Ovary (tissue), 9 donors: ENCODE results near the gene LHCGR. TPM values are rescaled to one million over a fixed set of nuclear protein-coding genes. Genes with fewer than 3 reads are reported as not detected.
"Not testable (repeated sequence)": the region's sequence is repeated elsewhere in the genome, so short reads cannot be mapped to it uniquely, and the experiment has no call there.

ENCODE experiments used
- DNase-seq, 5 donors: peaks; one replicate each; pipeline ENCODE4 v3.0.0-alpha.2; 2019 to 2020
- H3K27ac ChIP-seq, 2 donors: fragments of 200-600 bp; one replicate each; pipeline versions ENCODE4 v1.5.1 to v1.8.0; 2019 to 2022
- H3K27me3 ChIP-seq: fragments of 200-600 bp; one replicate; pipeline ENCODE4 v1.8.0; 2022
- H3K36me3 ChIP-seq: fragments of 200-600 bp; sonication (generic); one replicate; pipeline ENCODE4 v1.5.1; 2019
- H3K4me1 ChIP-seq: one replicate; pipeline ENCODE4 v1.8.1; 2013; ENCODE audit warnings: mild to moderate bottlenecking, moderate library complexity; ENCODE audit not compliant: insufficient read depth
- H3K4me3 ChIP-seq: fragments of 200-600 bp; sonication (generic); one replicate; pipeline ENCODE4 v1.5.1; 2017
- H3K9me3 ChIP-seq, 2 donors: fragments of 200-600 bp in 1 of 2; sonication (generic) in 1 of 2; one replicate each; pipeline versions ENCODE4 v1.5.1 to v1.8.1; 2013 to 2019; ENCODE audit warnings: mild to moderate bottlenecking in 1 of 2, moderate library complexity in 1 of 2
- EP300 ChIP-seq: sonication (generic); formaldehyde crosslinking; IDR thresholded peaks from one replicate; pipeline ENCODE4 v1.6.1; 2017; ENCODE audit warnings: antibody characterized with exemption
- POLR2A ChIP-seq: fragments of 450-650 bp; IDR thresholded peaks from one replicate; pipeline ENCODE4 v1.6.1; 2017; ENCODE audit warnings: antibody characterized with exemption, mild to moderate bottlenecking, moderate library complexity
- WGBS, 3 donors: extraction: QIAGEN DNeasy Blood & Tissue Kit in 1 of 3; methylation state at CpG; one replicate each; pipeline versions ENCODE4 v1.1.5 to v1.1.7; 2013 to 2017; 5-methylcytosine and 5-hydroxymethylcytosine counted together
- intact Hi-C, 4 donors: fragments of 100-400 bp; cut with DNase I; formaldehyde crosslinking; loops; one replicate each; pipeline versions ENCODE4 v1.11.0 to v1.15.1; 2022 to 2023
- polyA plus RNA-seq, 2 donors: library from polyadenylated mRNA; stranded (reverse); fragments of 200-250 nt in 1 of 2; fragments of 350-450 nt in 1 of 2; fragmentation: Illumina TruSeq in 1 of 2; extraction: RNeasy Lipid Tissue Mini Kit (QIAGEN cat#74804) in 1 of 2; gene quantifications; one replicate each; pipeline ENCODE4 v1.2.3, GENCODE V29; 2013 to 2014
- total RNA-seq, 7 donors: library from RNA; depleted of rRNA in 2 of 7; stranded (reverse); fragments of >200 nt in 2 of 7; fragmentation: NEBNext Ultra II Directional in 3 of 7; extraction: Animal tissue kit (Norgen Biotek cat#: 25700) in 3 of 7; gene quantifications; one replicate each; pipeline versions ENCODE4 v1.1.0 to v1.2.4, GENCODE V29; 2016 to 2023
- TF ChIP-seq, protein P1 (sequence below), 3 donors: fragments of 450-650 bp in 2 of 3; fragments of 200-600 bp in 1 of 3; IDR thresholded peaks; one replicate each; pipeline versions ENCODE4 v1.5.1 to v1.8.0; 2016 to 2022; ENCODE audit warnings: antibody characterized with exemption in 3 of 3, mild to moderate bottlenecking in 1 of 3
- donor health status: DM: no; HTN: no; CAD: no; lungs with moderate emphysema.
- donor health status: DM: no; HTN: no; CAD: no.
- donor health status: Bipolar disorder and iron deficiency.
- donor health status: DM: yes; HTN: yes; CAD: no.
- donor health status: DM: no; HTN: no; CAD: no.
- donor health status: DM: yes; HTN: yes; CAD: no.

LHCGR gene
- total and polyA plus RNA-seq, 9 donors: 0.35 to 91.2 (median 1.7) TPM

DNA sequence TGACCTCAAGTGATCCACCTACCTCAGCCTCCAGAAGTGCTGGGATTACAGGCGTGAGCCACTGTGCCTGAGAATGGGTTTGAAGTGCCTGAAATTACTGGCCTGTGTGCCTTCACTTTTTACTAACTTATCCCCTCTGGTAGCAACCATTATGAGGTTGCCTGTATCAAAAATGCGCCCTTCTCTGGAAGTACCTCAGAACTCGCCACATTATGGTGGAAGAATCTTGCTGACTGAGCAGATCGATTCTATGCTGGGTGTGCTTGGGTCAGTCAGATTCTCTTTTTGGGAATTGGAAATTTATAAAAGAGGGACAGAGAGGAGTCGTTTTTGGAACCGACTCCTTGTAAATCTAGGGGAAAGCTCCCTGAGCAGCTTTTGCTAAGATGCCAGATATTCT lies 8.2 kb downstream of the LHCGR start:
- no peak for DNase-seq
- H3K4me1 ChIP-seq: peaks cover 6% of the 10 kb centered on the region

DNA sequence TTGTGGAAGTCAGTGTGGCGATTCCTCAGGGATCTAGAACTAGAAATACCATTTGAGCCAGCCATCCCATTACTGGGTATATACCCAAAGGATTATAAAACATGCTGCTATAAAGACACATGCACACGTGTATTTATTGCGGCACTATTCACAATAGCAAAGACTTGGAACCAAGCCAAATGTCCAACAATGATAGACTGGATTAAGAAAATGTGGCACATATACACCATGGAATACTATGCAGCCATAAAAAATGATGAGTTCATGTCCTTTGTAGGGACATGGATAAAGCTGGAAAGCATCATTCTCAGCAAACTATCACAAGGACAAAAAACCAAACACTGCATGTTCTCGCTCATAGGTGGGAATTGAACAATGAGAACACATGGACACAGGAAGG lies 16.3 kb downstream of the LHCGR start:
- H3K9me3 ChIP-seq, H3K4me3 ChIP-seq, intact Hi-C loops, DNase-seq, H3K27ac ChIP-seq, H3K36me3 ChIP-seq, H3K4me1 ChIP-seq, H3K27me3 ChIP-seq: not testable (repeated sequence)
- WGBS, 3 donors: 94 to 99% (median 96%) methylated on average over 4 of the region's 4 CpGs

More for the DNA sequence above, 8.2 kb downstream of the LHCGR start:
- no peak overlapping the region for H3K27ac ChIP-seq
- no peaks in the 10 kb centered on the region for H3K36me3 ChIP-seq
- no peak for TF ChIP-seq EP300
- no peak for TF ChIP-seq POLR2A
- TF ChIP-seq, protein P1, sequence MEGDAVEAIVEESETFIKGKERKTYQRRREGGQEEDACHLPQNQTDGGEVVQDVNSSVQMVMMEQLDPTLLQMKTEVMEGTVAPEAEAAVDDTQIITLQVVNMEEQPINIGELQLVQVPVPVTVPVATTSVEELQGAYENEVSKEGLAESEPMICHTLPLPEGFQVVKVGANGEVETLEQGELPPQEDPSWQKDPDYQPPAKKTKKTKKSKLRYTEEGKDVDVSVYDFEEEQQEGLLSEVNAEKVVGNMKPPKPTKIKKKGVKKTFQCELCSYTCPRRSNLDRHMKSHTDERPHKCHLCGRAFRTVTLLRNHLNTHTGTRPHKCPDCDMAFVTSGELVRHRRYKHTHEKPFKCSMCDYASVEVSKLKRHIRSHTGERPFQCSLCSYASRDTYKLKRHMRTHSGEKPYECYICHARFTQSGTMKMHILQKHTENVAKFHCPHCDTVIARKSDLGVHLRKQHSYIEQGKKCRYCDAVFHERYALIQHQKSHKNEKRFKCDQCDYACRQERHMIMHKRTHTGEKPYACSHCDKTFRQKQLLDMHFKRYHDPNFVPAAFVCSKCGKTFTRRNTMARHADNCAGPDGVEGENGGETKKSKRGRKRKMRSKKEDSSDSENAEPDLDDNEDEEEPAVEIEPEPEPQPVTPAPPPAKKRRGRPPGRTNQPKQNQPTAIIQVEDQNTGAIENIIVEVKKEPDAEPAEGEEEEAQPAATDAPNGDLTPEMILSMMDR (IDR thresholded peaks at IDR 0.05): no peak
- H3K27me3 ChIP-seq: no peaks in the 10 kb centered on the region
- intact Hi-C loops: no loop called here
- 77 to 89% (median 86%) methylated on average over 6 of the region's 6 CpGs for WGBS, 3 donors
- H3K4me3 ChIP-seq: no peak overlapping the region
- H3K9me3 ChIP-seq: no peaks in the 10 kb centered on the region

DNA sequence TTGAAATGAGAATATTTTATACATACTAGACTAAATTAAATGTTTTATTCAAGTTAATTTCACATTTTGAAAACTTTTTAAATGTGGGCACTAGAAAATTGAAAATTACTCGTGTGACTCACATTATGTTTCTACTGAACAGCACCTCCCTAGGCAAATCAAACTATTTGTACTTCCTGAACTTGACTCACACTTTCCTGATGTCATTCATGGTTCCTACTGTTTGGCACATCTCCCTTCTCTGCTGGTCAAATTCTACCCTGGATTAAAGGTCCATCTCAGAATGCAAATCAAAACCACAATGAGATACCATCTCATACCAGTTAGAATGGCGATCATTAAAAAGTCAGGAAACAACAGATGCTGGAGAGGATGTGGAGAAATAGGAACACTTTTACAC lies 16.7 kb downstream of the LHCGR start:
- H3K27ac ChIP-seq: no peak overlapping the region
- H3K4me1 ChIP-seq: peaks cover 5% of the 10 kb centered on the region
- no peaks in the 10 kb centered on the region for H3K9me3 ChIP-seq
- TF ChIP-seq POLR2A: no peak
- no peak for TF ChIP-seq EP300
- TF ChIP-seq, protein P1 (IDR thresholded peaks at IDR 0.05): no peak
- no peak overlapping the region for H3K4me3 ChIP-seq
- 64 to 78% (median 73%) methylated on average over 2 of the region's 2 CpGs for WGBS, 3 donors
- no peaks in the 10 kb centered on the region for H3K27me3 ChIP-seq
- intact Hi-C loops: no loop called here
- DNase-seq: no peak
- no peaks in the 10 kb centered on the region for H3K36me3 ChIP-seq

DNA sequence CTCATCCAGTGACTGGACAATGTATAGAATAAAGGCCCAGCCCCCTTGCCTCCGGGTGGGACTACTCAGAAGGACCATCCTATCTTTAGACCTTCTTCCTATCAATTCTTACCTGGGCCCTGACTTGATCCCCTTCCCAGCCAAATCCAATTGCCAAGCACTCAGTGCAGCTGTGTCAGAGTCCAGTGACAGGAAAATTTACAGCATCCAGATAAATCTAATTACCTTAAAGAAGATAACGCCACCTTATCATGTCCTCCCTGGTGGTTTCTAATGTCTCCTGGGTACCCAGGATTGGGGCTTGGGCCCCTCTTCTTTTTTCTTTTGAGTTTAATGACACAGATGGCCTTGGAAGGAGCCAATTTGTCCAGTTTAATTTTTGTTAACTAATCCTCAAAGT lies 19.3 kb downstream of the LHCGR start:
- TF ChIP-seq EP300: no peak
- Histone ChIP-seq H3K4me3 (no peak overlapping the region), H3K9me3 (no peaks in the 10 kb centered on the region), H3K4me1 (peaks cover 5% of the 10 kb centered on the region), H3K27ac (no peak overlapping the region), H3K27me3 (no peaks in the 10 kb centered on the region), H3K36me3 (no peaks in the 10 kb centered on the region)
- WGBS, 3 donors: 76 to 90% (median 76%) methylated on average over 2 of the region's 2 CpGs
- intact Hi-C loops: no loop called here
- no peak for DNase-seq

DNA sequence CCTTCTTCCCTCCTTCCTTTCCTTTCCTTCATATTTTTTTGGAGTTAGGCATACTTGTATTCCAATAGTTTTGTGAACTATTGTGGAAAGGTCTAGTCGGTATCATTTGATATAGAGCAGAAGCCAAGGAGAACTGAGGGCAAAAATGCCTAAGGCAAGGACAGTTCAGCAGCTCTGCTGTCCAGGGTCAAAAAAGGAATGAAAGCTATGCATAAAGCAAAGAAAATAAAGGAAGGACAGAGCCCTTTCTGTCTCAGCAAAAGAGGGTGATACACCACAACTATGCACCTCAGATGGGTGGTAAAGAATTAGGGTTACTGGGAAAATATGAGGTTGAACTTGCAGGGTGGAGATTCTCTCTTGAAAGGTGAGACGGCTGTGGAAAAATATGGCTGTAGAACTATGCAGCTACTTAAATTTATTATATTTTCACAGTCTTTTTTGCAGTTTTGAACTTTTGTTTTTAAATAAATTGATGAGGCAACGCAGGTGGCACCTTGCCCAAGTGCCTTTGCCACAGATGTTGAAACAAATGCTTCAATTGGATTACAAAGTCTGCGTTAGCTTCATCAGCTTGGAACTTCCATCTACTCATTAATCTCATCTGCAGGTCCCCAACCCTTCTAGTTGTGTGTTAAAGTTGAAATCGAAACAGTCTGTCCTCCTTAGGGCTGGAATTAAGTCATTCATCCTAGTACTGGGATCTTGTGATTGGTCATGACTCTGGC lies 20.8 kb downstream of the LHCGR start:
- intact Hi-C loops: no loop called here

More for the DNA sequence above, 20.8 kb downstream of the LHCGR start:
- H3K27me3 ChIP-seq: no peaks in the 10 kb centered on the region
- H3K4me1 ChIP-seq: peaks cover 5% of the 10 kb centered on the region
- 8 to 24% (median 9%) methylated on average over 5 of the region's 5 CpGs for WGBS, 3 donors
- H3K36me3 ChIP-seq: no peaks in the 10 kb centered on the region
- no peak for TF ChIP-seq POLR2A
- TF ChIP-seq, protein P1 (IDR thresholded peaks at IDR 0.05): no peak
- TF ChIP-seq EP300: no peak
- DNase-seq: peak in 2 of 5 donors; percentile 14 to 46
- H3K27ac ChIP-seq: no peak overlapping the region
- no peak overlapping the region for H3K4me3 ChIP-seq
- H3K9me3 ChIP-seq: no peaks in the 10 kb centered on the region
